DOHH2 (cell line): ENCODE measurements around the gene KLHL15.

ENCODE experiments used
- CTCF ChIP-seq: fragments of 200-600 bp; sonication (generic); IDR thresholded peaks from one replicate; pipeline ENCODE4 v1.5.1; 2014; ENCODE audit warnings: antibody characterized with exemption, mild to moderate bottlenecking, low read depth, low read length; ENCODE audit not compliant: poor library complexity, severe bottlenecking
- EZH2phosphoT487 ChIP-seq: fragments of 200-600 bp; sonication (generic); IDR thresholded peaks from 2 replicates; pipeline ENCODE4 v1.6.1; 2017; ENCODE audit warnings: borderline replicate concordance, mild to moderate bottlenecking, antibody characterized with exemption, low read length, moderate library complexity, mixed read lengths

- TF ChIP-seq CTCF: no peak
- no peak for TF ChIP-seq EZH2phosphoT487
Observed at GRCh38 chrX:23939203-23939602, 87.8 kb downstream of the KLHL15 start.
